ENCODE results near the gene RMDN2.
A peak's percentile ranks its signal among the peaks of the same experiment; 100 is the strongest.
"Not testable (repeated sequence)": the region's sequence is repeated elsewhere in the genome, so short reads cannot be mapped to it uniquely, and the experiment has no call there.

RMDN2 gene

DNA sequence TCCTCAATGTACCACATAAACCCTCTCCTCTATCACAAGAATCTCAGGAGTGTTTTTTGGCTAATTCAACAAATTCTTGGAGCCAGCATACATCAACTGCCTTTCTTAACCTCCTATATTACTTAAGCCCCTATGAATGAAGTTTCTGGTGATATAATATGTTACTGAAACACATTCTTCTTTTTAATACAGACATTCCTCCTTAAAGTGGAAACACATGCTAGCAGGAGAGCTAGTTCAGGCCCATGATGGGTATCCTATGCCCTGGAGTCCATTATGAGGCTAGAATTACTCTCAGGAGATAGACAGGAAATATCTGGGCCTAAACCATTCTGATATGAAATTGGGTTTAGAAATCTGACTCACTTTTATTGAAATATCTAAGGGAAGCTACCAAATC is 26.6 kb upstream of the RMDN2 start:
- no peak for DNase-seq (ENCODE audit: low spot score)

- no peak for DNase-seq (ENCODE audit: low spot score)
These were observed 22.1 kb upstream of the RMDN2 start for GRCh38 chr2:37902991-37903390.

GRCh38 chr2:37904425-37904824 is 20.7 kb upstream of the RMDN2 start:
- DNase-seq (ENCODE audit: low spot score): no peak

DNA sequence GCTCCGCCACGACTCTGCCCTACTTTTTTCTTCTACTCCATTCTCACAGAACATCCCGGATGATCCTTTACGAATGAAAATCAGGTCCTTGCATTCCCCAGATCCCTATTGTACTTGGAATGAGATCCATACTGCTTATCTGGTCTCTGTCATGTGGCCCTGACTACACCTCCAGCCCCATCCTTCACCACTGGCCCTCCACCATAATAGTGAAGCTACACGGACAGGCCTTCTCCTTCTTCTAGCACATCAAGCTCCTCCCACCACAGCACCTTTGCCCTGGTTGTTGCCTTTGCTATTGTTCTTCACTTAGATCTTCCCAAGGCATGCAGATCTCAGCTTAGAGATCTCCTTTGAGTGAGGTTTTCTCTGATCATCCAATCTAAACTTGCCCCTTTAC is 20.1 kb upstream of the RMDN2 start:
- DNase-seq (ENCODE audit: low spot score): no peak

- DNase-seq (ENCODE audit: low spot score): no peak
These were observed 19.0 kb upstream of the RMDN2 start for GRCh38 chr2:37906131-37906530.

DNA sequence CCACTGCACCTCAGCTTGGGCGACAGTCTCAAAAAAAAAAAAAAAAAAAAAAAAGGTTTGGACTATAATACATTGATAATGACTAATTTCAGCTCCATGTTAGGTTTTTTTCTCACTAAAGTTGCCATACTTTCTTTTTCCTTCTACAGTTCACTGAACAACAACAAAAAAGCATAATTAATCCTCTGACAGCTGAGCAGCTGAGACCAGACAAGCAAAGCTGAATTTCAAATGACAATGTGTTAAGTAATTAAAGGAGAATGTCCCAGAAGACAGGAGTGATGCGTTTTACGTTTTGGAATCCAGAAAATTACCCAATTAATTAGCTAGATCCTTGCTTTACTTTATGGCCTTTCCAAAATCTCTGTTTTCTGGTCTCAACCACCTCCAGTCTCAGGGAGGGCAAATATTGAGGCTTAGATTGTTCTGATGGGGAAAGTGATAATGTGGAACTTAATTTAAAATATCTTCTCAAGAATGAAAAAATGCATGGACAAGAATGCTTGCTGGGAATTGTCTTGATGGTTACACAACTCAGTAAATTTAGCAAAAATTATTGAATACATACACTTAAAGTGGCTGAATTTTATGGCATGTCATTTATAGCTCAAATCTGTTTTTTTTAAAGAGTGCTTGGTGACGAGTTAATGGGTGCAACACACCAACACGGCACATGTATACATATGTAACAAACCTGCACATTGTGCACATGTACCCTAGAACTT is 17.4 kb upstream of the RMDN2 start:
- peak; percentile 15 for DNase-seq (ENCODE audit: low spot score)

- DNase-seq (ENCODE audit: low spot score): no peak
These were observed 13.7 kb upstream of the RMDN2 start for GRCh38 chr2:37911296-37911873.

GRCh38 chr2:37912056-37912455 is 13.0 kb upstream of the RMDN2 start:
- DNase-seq (ENCODE audit: low spot score): peak; percentile 49

DNA sequence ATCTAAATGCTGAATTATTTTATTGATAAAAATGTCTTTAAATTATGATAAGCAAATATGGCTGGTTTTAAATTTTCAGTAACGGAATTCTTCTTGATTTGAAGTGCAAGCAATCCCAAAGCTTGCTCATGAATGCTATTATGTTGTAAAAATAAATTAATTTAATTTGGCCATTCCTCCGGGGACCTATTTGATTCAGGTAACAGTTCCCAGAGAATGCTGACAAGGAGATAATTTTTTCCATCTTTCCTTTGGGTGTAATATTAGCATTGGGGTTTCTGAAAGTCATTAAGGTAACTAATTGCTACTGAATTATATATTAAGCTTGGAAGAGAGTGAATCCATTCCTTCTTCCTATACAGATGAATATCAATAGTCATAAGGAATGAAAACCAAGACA is 12.5 kb upstream of the RMDN2 start:
- DNase-seq (ENCODE audit: low spot score): no peak

- DNase-seq (ENCODE audit: low spot score): no peak
These were observed 10.7 kb upstream of the RMDN2 start for GRCh38 chr2:37914340-37914739.

- DNase-seq (ENCODE audit: low spot score): no peak
These were observed 9.3 kb upstream of the RMDN2 start for GRCh38 chr2:37915773-37916172.

- DNase-seq (ENCODE audit: low spot score): peak; percentile 40
These were observed 8.5 kb upstream of the RMDN2 start for GRCh38 chr2:37916512-37917082.

DNA sequence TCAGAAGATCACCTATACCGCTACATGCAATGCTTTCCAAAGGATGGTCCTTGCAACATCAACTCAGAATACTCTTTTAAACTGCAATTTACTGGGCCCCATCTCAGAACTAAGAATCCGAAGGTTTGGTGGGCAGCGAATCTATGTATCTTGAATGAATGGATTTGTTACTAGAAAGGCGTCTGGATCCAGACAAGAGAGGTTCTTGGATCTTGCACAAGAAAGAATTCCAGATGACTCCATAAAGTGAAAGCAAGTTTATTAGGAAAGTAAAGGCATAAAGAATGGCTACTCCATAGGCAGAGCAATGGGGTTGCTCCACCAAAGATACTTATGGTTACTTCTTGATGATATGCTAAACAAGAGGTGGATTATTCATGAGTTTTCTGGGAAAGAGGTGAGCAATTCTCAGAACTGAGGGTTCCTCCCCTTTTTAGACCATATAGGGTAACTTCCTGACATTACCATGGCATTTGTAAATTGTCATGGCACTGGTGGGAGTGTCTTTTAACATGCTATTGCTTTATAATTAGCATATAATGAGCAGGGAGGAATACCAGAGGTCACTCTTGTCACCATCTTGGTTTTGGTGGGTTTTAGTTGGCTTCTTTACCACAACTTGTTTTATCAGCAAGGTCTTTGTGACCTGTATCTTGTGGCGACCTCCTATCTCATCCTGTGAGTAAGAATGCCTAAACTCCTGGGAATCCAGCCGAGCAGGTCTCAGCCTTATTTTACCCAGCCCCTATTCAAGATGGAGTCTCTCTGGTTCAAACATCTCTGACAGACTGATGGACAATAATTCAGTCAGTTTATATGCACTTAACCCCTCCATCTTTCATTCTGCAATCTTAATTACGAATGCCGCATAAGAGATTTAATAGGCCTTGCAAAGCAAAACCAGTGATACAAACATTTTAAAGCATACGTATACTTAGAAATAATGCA is 7.5 kb upstream of the RMDN2 start:
- DNase-seq (ENCODE audit: low spot score): no peak

- no peak for DNase-seq (ENCODE audit: low spot score)
These were observed 6.3 kb upstream of the RMDN2 start for GRCh38 chr2:37918742-37919186.

DNA sequence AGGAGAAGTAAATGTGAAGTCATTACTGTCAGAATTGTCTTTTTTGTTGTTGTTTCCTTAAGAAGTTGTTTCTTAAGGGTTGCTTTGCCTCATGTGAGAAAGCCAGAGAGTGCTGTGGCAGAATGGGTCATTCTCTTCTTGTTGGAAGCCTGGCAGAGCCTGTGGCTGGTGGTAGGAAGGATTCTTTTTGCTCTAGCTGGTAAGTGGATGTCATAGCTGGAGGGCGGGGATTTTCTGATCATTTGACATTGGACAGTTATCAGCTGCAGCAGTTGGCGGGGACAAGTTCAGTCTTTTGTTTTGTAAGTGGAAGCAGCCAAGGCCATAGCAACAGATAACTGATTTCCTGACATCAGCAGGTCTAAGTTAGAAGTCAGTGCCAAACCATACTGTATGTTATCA is 5.5 kb upstream of the RMDN2 start:
- no peak for DNase-seq (ENCODE audit: low spot score)

DNA sequence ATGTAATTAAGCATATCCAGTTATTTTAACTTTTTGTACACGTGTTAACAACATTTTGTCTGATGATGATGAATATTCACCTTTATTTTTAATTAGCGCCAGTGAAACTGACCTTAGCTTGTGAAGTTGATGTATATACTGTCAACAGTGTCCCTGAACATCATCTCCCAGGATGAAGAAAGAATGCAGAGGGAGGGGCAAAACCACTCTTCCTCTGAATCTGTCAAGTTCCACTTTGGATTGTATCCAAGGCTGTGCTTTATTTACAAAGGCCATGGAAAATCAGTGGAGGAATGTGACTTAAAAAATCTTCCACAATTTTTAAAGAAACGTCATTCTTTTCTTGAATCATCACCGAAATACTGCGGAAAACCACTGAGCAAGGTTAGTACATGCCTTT is 4.5 kb upstream of the RMDN2 start:
- peak; percentile 37 for DNase-seq (ENCODE audit: low spot score)

GRCh38 chr2:37921781-37922180 is 3.3 kb upstream of the RMDN2 start:
- DNase-seq (ENCODE audit: low spot score): no peak

DNA sequence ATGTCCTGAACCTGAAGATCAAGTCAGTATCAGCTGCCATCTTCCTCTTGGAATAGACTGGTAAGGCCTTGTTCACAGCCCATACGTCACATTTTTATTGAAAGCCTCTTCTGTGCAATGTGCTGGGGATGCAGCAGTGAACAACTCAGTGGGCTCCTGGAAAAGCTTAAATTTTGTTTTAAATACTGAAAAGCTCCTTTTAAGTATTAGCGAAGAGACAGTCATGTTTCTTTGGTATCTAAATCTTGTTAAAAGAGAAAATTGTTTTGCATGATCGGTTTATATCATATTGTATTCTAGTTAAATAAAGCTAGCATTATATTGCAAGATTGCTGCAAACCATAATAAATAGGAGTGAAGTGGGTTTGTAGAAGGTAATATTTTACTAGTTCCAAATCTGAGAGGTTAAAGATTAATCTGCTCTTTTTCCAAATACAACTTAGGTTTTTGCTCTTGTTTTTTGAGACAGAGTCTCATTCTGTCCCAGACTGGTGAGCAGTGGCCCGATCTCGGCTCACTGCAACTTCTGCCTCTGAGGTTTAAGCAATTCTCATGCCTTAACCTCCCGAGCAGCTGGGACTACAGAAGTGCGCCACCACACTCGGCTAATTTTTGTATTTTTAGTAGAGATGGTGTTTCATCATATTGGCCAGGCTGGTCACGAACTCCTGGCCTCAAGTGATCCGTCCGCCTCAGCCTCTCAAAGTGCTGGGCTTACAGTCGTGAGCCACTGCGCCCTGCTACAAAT is 1.6 kb upstream of the RMDN2 start:
- no peak for DNase-seq (ENCODE audit: low spot score)

DNA sequence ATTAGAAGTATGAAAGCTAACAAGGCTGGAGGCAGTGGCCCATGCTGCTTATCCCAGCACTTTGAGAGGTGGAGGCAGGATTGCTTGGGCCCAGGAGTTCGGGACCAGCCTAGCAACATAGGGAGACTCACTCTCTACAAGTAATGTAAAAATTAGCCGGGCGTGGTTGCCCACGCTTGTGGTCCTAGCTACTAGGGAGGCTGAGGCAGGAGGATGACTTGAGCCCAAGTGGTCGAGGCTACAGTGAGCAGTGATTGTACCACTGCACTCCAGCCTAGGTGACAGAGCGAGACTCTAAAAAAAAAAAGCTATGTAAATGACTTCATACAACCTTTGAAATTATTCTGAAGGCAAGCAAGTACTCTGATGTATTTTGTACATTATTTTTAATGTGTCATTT is 1.5 kb downstream of the RMDN2 start:
- DNase-seq (ENCODE audit: low spot score): no peak

DNA sequence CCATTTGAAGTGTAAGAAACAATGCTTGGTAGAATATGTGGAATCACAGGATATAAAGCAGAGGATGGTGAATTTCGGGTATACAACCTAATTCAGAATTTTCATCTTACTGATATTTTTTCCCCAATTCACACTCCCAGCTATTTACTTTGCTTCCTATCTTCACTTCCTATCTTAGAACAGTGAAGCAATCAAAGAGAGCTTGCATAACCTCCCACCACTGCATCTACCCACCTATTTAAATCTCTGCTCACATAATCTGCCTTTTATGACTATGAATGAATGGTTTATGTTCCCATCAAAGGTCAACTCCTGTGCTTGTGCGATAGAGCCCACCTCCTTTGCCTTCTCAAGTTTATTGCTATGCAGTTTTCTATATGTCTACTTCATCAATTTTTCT is 3.3 kb downstream of the RMDN2 start:
- no peak for DNase-seq (ENCODE audit: low spot score)

- not testable (repeated sequence) for DNase-seq (ENCODE audit: low spot score)
These were observed 5.3 kb downstream of the RMDN2 start for GRCh38 chr2:37930392-37930791.

- not testable (repeated sequence) for DNase-seq (ENCODE audit: low spot score)
These were observed 7.8 kb downstream of the RMDN2 start for GRCh38 chr2:37932873-37933272.

Data from kidney tubule cell (primary cell).